NCI-H146 (cell line): ENCODE results near the gene MYOT.

Experiments
- DNase-seq: peaks from one replicate; lab custom pipeline; 2025; lab: John Stamatoyannopoulos, UW

MYOT gene

DNA sequence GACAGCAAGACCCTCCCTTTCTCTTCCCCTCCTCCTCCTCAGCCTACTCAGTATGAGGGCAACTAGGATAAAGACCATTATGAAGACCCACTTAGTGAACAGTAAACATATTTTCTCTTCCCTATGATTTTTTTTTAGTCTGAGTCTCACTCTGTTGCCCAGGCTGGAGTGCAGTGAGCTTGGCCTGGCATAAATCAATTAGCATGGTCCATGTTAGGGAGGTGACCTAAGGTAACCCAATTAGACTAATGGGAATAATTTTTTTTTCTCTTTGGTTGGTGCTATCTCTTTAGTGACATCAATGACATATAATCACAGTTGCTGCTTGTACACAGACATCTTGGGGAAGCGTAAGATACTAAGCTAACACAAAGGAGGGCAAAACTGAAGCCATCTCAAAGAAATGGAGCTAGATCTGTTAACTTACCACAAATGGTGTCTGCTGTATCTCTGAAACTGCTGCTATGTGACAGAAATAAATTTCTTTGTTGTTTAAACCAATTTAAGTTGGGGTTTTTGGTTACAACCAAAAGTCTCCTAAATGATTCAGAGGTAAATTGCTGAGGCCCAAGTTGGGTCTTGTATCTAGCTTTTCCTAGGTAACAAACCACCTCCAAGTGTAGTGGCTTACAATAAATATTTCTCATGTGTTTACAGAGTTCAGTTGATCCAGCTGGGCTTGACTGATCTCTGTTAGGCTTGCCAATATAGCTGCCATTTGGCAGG, 34.9 kb downstream of the MYOT start:
- DNase-seq: no peak

DNA sequence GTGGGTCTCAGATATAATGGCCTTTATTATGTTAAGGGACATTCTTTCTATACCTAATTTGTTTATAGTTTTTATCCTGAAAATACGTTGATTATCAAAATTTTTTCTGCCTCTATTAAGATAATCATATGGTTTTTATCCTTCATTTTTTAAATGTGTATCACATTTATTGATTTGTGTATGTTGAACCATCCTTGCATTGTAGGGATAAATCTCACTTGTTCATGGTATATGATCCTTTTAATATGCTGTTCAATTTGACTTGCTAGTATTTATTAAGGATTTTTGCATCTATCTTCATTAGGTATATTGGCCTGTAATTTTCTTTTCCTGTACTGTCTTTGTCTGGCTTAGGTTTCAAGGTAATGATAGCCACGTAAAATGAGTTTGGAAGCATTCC, 47.1 kb downstream of the MYOT start:
- DNase-seq: no peak

DNA sequence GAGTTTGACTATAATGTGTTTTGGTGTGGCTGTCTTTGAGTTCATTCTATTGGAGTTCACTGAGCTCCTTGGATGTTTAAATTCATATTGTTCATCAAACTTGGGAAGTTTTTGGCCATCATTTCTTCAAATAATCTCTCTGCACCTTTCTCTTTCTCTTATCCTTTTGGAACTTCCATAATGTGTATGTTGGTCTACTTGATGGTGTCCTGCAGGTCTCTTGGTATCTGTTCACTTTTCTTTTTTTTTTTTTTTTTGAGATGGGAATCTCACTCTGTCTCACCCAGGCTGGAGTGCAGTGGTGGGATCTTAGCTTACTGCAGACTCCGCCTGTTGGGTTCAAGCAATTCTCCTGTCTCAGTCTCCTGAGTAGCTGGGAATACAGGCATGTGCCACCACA, 49.3 kb downstream of the MYOT start:
- no peak for DNase-seq

DNA sequence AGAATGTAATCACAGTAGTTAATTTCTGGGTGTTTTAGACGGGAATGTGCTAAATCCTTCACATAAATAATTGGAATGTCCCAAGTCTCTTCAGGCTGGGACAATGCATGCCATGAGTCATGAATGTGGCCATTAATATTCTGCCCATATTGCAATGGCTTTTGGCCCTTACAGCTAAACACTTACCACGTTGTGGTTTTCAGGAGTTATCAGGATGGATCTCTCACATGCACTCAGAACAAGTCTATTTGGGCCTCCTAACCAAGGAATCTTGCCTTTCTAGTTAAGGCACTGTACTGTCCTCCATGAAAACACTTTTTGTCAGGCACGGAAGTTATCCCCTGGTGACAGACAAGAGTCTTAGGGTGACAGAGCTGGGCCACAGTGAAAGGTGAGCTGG, 54.3 kb downstream of the MYOT start:
- DNase-seq: no peak

DNA sequence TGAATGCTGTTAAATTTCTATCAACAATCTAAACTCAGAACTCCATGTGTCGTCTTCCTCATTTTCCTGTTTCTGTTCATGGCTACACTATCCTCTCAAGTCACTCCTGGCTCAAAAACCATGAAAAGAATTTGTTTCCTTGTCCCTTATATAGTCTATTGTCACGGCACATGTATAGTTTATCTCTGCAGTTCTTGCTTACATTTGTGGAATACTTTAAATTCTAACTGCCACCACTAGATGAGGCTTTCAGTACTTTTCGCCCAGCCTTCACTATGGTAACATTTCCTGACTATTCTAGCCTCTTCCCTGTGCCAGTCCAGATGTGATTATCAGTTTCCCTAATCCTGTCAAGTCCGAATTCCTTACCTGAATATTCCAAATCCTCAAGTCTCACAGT, 56.2 kb downstream of the MYOT start:
- DNase-seq: no peak

DNA sequence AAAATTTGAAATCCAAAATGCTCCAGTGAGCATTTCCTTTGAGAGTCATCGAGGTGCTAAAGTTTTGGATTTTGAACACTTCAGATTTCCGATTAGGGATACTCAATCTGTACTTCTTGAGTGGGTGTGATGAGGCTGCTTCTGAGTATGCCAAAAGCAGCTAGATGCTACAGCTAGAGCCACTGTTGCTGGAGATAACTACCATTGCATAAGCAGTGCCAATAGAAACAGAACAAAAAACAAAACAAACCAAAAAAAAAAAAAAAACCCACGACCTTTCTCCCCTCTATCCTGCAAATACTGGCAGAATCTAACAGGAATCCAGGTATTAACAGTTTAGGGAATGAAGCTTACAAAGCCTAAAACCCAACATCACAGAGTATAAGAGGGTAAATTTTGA, 65.1 kb downstream of the MYOT start:
- no peak for DNase-seq

DNA sequence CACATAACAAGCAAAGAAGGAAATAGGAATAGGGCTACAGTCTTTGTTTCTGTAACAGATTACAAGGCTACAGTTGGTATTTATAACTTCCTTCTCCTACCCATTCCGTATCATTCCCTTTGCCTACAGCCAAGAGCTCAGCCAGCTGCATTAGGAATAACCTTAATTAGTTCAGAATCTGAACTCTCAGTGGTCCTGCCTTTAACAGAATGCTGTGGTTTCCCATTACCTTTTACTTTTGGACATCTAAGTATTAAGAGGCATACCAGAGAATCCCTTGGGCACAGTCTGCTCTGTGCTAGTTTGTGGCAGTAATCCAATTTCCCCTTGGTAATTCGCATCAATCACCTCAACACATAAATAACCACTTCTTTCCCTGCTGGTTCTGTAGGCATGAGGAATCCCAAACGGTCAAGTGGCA, 65.8 kb downstream of the MYOT start:
- DNase-seq: no peak

DNA sequence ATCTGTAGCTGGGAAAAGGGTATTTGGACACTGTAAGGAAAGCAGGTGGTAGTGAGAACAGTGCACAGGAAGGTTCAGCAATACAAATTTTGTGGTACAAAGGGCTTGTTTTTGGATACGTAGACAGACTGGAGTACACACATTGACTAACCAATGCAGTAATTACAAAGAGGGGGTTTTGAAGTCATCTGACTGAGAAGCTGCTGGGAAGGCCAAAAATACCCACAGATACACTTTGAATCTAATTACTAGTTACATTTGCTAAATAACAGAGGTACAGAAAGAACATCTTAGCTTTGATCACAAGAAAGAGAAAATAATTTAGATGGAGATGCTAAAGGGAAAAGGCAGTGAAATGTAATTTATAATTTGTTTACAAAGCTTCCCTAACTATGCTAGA, 67.5 kb downstream of the MYOT start:
- DNase-seq: no peak

DNA sequence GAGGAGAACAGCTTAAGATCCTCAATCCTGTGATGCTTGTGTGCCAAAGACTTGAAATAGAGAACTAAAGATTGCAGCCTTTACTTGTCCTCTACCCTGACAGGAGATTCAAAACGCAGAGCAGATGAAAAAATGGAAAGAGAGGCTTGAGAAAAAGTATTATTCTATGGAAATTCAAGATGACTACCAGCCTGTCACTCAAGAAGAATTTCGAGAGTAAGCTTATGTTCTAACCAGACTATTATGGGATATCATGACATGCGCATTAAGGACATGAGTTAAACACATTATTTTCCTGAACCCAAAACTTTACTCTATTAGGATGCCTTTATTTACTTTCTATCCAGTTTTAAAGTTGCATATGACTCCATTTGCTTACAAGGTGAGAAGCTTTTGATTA, 68.0 kb downstream of the MYOT start:
- DNase-seq: no peak
